ENCODE results near the gene OR11A1. TPM values are rescaled to one million over a fixed set of nuclear protein-coding genes. Genes with fewer than 3 reads are reported as not detected.

OR11A1 gene
- total and polyA plus RNA-seq, 9 donors: not detected

GRCh38 chr6:29424168-29424567 lies 32.7 kb downstream of the OR11A1 start:
- WGBS (ENCODE audit: insufficient coverage): no CpG with 5 or more reads among the region's 2 CpGs
- no peak for DNase-seq
- Histone ChIP-seq H3K9me3 (replicated peaks; ENCODE audit: control insufficient read depth, low read depth, low read length) (no peaks in the 10 kb centered on the region), H3K4me1 (ENCODE audit: control insufficient read depth, insufficient read depth, low read length) (no peaks in the 10 kb centered on the region), H3K27me3 (ENCODE audit: control insufficient read depth, insufficient read depth, low read length) (no peaks in the 10 kb centered on the region), H3K36me3 (ENCODE audit: control insufficient read depth, insufficient read depth, low read length) (no peaks in the 10 kb centered on the region), H3K4me3 (ENCODE audit: low read length) (no peak overlapping the region), H3K27ac (ENCODE audit: low read length) (no peak overlapping the region)

GRCh38 chr6:29419516-29419915 lies 37.4 kb downstream of the OR11A1 start:
- no peaks in the 10 kb centered on the region for H3K9me3 ChIP-seq (replicated peaks; ENCODE audit: control insufficient read depth, low read depth, low read length)
- no peaks in the 10 kb centered on the region for H3K4me1 ChIP-seq (ENCODE audit: control insufficient read depth, insufficient read depth, low read length)
- no peak overlapping the region for H3K27ac ChIP-seq (ENCODE audit: low read length)
- 67% methylated on average over 1 of the region's 3 CpGs for WGBS (ENCODE audit: insufficient coverage)
- no peak overlapping the region for H3K4me3 ChIP-seq (ENCODE audit: low read length)
- no peak for DNase-seq
- H3K27me3 ChIP-seq (ENCODE audit: control insufficient read depth, insufficient read depth, low read length): no peaks in the 10 kb centered on the region
- no peaks in the 10 kb centered on the region for H3K36me3 ChIP-seq (ENCODE audit: control insufficient read depth, insufficient read depth, low read length)

GRCh38 chr6:29414588-29414987 lies 42.3 kb downstream of the OR11A1 start, which contains the start of gene OR12D1:
OR12D1 (plus strand) TSS chr6:29414928.
- Histone ChIP-seq H3K4me1 (ENCODE audit: control insufficient read depth, insufficient read depth, low read length) (no peaks in the 10 kb centered on the region), H3K9me3 (replicated peaks; ENCODE audit: control insufficient read depth, low read depth, low read length) (peaks cover 6% of the 10 kb centered on the region), H3K36me3 (ENCODE audit: control insufficient read depth, insufficient read depth, low read length) (no peaks in the 10 kb centered on the region), H3K27ac (ENCODE audit: low read length) (no peak within 1 kb of the TSS), H3K4me3 (ENCODE audit: low read length) (no peak within 1 kb of the TSS), H3K27me3 (ENCODE audit: control insufficient read depth, insufficient read depth, low read length) (no peaks in the 10 kb centered on the region)
- no peak for DNase-seq

GRCh38 chr6:29403801-29404200 lies 53.1 kb downstream of the OR11A1 start:
- H3K4me1 ChIP-seq (ENCODE audit: control insufficient read depth, insufficient read depth, low read length): no peaks in the 10 kb centered on the region
- H3K4me3 ChIP-seq (ENCODE audit: low read length): no peak overlapping the region
- no CpG with 5 or more reads among the region's 1 CpG for WGBS (ENCODE audit: insufficient coverage)
- no peaks in the 10 kb centered on the region for H3K36me3 ChIP-seq (ENCODE audit: control insufficient read depth, insufficient read depth, low read length)
- no peaks in the 10 kb centered on the region for H3K27me3 ChIP-seq (ENCODE audit: control insufficient read depth, insufficient read depth, low read length)
- no peak overlapping the region for H3K27ac ChIP-seq (ENCODE audit: low read length)
- no peaks in the 10 kb centered on the region for H3K9me3 ChIP-seq (replicated peaks; ENCODE audit: control insufficient read depth, low read depth, low read length)
- DNase-seq: no peak

- no CpG with 5 or more reads among the region's 2 CpGs for WGBS (ENCODE audit: insufficient coverage)
Observed at GRCh38 chr6:29399525-29399924, 57.3 kb downstream of the OR11A1 start.

GRCh38 chr6:29395331-29395730 lies 61.5 kb downstream of the OR11A1 start, which contains the start of gene OR12D2:
OR12D2 (plus strand) TSS chr6:29395631; CDS start chr6:29396700, 1,069 bp downstream.
- Histone ChIP-seq H3K27me3 (ENCODE audit: control insufficient read depth, insufficient read depth, low read length) (no peaks in the 10 kb centered on the region), H3K4me3 (ENCODE audit: low read length) (no peak within 1 kb of the TSS), H3K9me3 (replicated peaks; ENCODE audit: control insufficient read depth, low read depth, low read length) (no peaks in the 10 kb centered on the region), H3K4me1 (ENCODE audit: control insufficient read depth, insufficient read depth, low read length) (no peaks in the 10 kb centered on the region), H3K27ac (ENCODE audit: low read length) (no peak within 1 kb of the TSS), H3K36me3 (ENCODE audit: control insufficient read depth, insufficient read depth, low read length) (no peaks in the 10 kb centered on the region)
- DNase-seq: no peak

More at GRCh38 chr6:29399525-29399924, 57.3 kb downstream of the OR11A1 start:
- H3K27ac ChIP-seq (ENCODE audit: low read length): no peak overlapping the region
- no peaks in the 10 kb centered on the region for H3K9me3 ChIP-seq (replicated peaks; ENCODE audit: control insufficient read depth, low read depth, low read length)
- no peaks in the 10 kb centered on the region for H3K36me3 ChIP-seq (ENCODE audit: control insufficient read depth, insufficient read depth, low read length)
- no peak for DNase-seq
- H3K4me3 ChIP-seq (ENCODE audit: low read length): no peak overlapping the region
- H3K27me3 ChIP-seq (ENCODE audit: control insufficient read depth, insufficient read depth, low read length): no peaks in the 10 kb centered on the region
- no peaks in the 10 kb centered on the region for H3K4me1 ChIP-seq (ENCODE audit: control insufficient read depth, insufficient read depth, low read length)

GRCh38 chr6:29388533-29388932 lies 68.3 kb downstream of the OR11A1 start:
- H3K27ac ChIP-seq (ENCODE audit: low read length): no peak overlapping the region
- no peaks in the 10 kb centered on the region for H3K36me3 ChIP-seq (ENCODE audit: control insufficient read depth, insufficient read depth, low read length)
- no peaks in the 10 kb centered on the region for H3K4me1 ChIP-seq (ENCODE audit: control insufficient read depth, insufficient read depth, low read length)
- WGBS (ENCODE audit: insufficient coverage): no CpG with 5 or more reads among the region's 4 CpGs
- no peak for DNase-seq
- no peak overlapping the region for H3K4me3 ChIP-seq (ENCODE audit: low read length)
- no peaks in the 10 kb centered on the region for H3K27me3 ChIP-seq (ENCODE audit: control insufficient read depth, insufficient read depth, low read length)
- no peaks in the 10 kb centered on the region for H3K9me3 ChIP-seq (replicated peaks; ENCODE audit: control insufficient read depth, low read depth, low read length)

- Histone ChIP-seq H3K36me3 (ENCODE audit: control insufficient read depth, insufficient read depth, low read length) (no peaks in the 10 kb centered on the region), H3K4me1 (ENCODE audit: control insufficient read depth, insufficient read depth, low read length) (no peaks in the 10 kb centered on the region), H3K27ac (ENCODE audit: low read length) (no peak overlapping the region), H3K9me3 (replicated peaks; ENCODE audit: control insufficient read depth, low read depth, low read length) (no peaks in the 10 kb centered on the region), H3K27me3 (ENCODE audit: control insufficient read depth, insufficient read depth, low read length) (no peaks in the 10 kb centered on the region), H3K4me3 (ENCODE audit: low read length) (no peak overlapping the region)
- DNase-seq: peak; percentile 3
Observed at GRCh38 chr6:29376003-29376402, 80.9 kb downstream of the OR11A1 start.

Other genes starting within 250 kb of the OR11A1 start
- not detected for gene OR14J1, start 155.4 kb downstream of the OR11A1 start, total RNA-seq
- gene OR14J1, start 155.4 kb downstream of the OR11A1 start, polyA plus RNA-seq (ENCODE audit: insufficient read depth in 1 of 8, insufficient read length in 8 of 8, low replicate concordance in 1 of 8): under 1 TPM in 6 of 8 donors, not detected in 2; 0.02 to 0.12 (median 0.05) TPM
- not detected for gene OR5V1, start 88.2 kb downstream of the OR11A1 start, total RNA-seq
- gene OR5V1, start 88.2 kb downstream of the OR11A1 start, polyA plus RNA-seq (ENCODE audit: insufficient read depth in 1 of 8, insufficient read length in 8 of 8, low replicate concordance in 1 of 8): not detected
- gene OR12D3, start 81.8 kb downstream of the OR11A1 start, total RNA-seq: not detected
- not detected for gene OR12D3, start 81.8 kb downstream of the OR11A1 start, polyA plus RNA-seq (ENCODE audit: insufficient read depth in 1 of 8, insufficient read length in 8 of 8, low replicate concordance in 1 of 8)
- gene OR12D2, start 61.4 kb downstream of the OR11A1 start, total RNA-seq: not detected
- not detected for gene OR12D2, start 61.4 kb downstream of the OR11A1 start, polyA plus RNA-seq (ENCODE audit: insufficient read depth in 1 of 8, insufficient read length in 8 of 8, low replicate concordance in 1 of 8)
- gene OR12D1, start 42.1 kb downstream of the OR11A1 start, total RNA-seq: not detected
- not detected for gene OR12D1, start 42.1 kb downstream of the OR11A1 start, polyA plus RNA-seq (ENCODE audit: insufficient read depth in 1 of 8, insufficient read length in 8 of 8, low replicate concordance in 1 of 8)
- gene OR10C1, start 17.8 kb downstream of the OR11A1 start, total RNA-seq: not detected
- gene OR10C1, start 17.8 kb downstream of the OR11A1 start, polyA plus RNA-seq (ENCODE audit: insufficient read depth in 1 of 8, insufficient read length in 8 of 8, low replicate concordance in 1 of 8): not detected
- not detected for gene OR2H1, start 84 bp upstream of the OR11A1 start, total RNA-seq
- under 1 TPM in 1 of 8 donors, not detected in 7; 0.14 TPM for gene OR2H1, start 84 bp upstream of the OR11A1 start, polyA plus RNA-seq (ENCODE audit: insufficient read depth in 1 of 8, insufficient read length in 8 of 8, low replicate concordance in 1 of 8)
- not detected for gene MAS1L, start 30.9 kb upstream of the OR11A1 start, total RNA-seq
- not detected for gene MAS1L, start 30.9 kb upstream of the OR11A1 start, polyA plus RNA-seq (ENCODE audit: insufficient read depth in 1 of 8, insufficient read length in 8 of 8, low replicate concordance in 1 of 8)
- gene UBD, start 102.7 kb upstream of the OR11A1 start, total RNA-seq: 0.31 TPM
- gene UBD, start 102.7 kb upstream of the OR11A1 start, polyA plus RNA-seq (ENCODE audit: insufficient read depth in 1 of 8, insufficient read length in 8 of 8, low replicate concordance in 1 of 8): 1 to 10 TPM in 1 of 8 donors, under 1 TPM in 6, not detected in 1; 0.15 to 1.6 (median 0.32) TPM
- not detected for gene OR2H2, start 128.1 kb upstream of the OR11A1 start, total RNA-seq
- under 1 TPM; 0.04 to 0.32 (median 0.15) TPM for gene OR2H2, start 128.1 kb upstream of the OR11A1 start, polyA plus RNA-seq (ENCODE audit: insufficient read depth in 1 of 8, insufficient read length in 8 of 8, low replicate concordance in 1 of 8)
- 14.0 TPM for gene GABBR1, start 176.1 kb upstream of the OR11A1 start, total RNA-seq
- gene GABBR1, start 176.1 kb upstream of the OR11A1 start, polyA plus RNA-seq (ENCODE audit: insufficient read depth in 1 of 8, insufficient read length in 8 of 8, low replicate concordance in 1 of 8): 10 to 100 TPM; 22.6 to 48.4 (median 37.0) TPM
- gene MOG, start 200.0 kb upstream of the OR11A1 start, total RNA-seq: not detected
- gene MOG, start 200.0 kb upstream of the OR11A1 start, polyA plus RNA-seq (ENCODE audit: insufficient read depth in 1 of 8, insufficient read length in 8 of 8, low replicate concordance in 1 of 8): not detected
- gene ZFP57, start 224.1 kb upstream of the OR11A1 start, total RNA-seq: not detected
- 1 to 10 TPM in 1 of 8 donors, under 1 TPM in 1, not detected in 6; 0.08 to 1.1 TPM for gene ZFP57, start 224.1 kb upstream of the OR11A1 start, polyA plus RNA-seq (ENCODE audit: insufficient read depth in 1 of 8, insufficient read length in 8 of 8, low replicate concordance in 1 of 8)